RWPE2 (cell line): ENCODE data around the gene ZBTB32.

Experiments used
- ATAC-seq: fragments of 200-7000 bp; cut with Tn5 transposase; 3 replicates; pipeline ENCODE4 v1.9.1; 2021; ENCODE audit warnings: low read depth
- DNase-seq: peaks from one replicate; pipeline ENCODE4 v3.0.0-alpha.2; 2020; ENCODE audit warnings: low spot score
- H3K27ac ChIP-seq: fragments of 450-650 bp; 2 replicates; pipeline ENCODE4 v1.5.1; 2017; ENCODE audit warnings: mild to moderate bottlenecking; ENCODE audit not compliant: poor library complexity, severe bottlenecking
- H3K27me3 ChIP-seq: fragments of 250-450 bp; sonication (Bioruptor Pico); 2 replicates; pipeline ENCODE4 v1.5.1; 2021; ENCODE audit warnings: mild to moderate bottlenecking, moderate library complexity; ENCODE audit not compliant: insufficient read depth, poor library complexity, severe bottlenecking
- H3K36me3 ChIP-seq: fragments of 250-450 bp; sonication (Bioruptor Pico); 2 replicates; pipeline ENCODE4 v1.5.1; 2020; ENCODE audit warnings: low read depth, mild to moderate bottlenecking, moderate library complexity
- H3K4me1 ChIP-seq: fragments of 250-450 bp; sonication (Bioruptor Pico); 2 replicates; pipeline ENCODE4 v1.5.1; 2021; ENCODE audit warnings: mild to moderate bottlenecking, moderate library complexity; ENCODE audit not compliant: insufficient read depth, poor library complexity, severe bottlenecking
- H3K4me3 ChIP-seq: fragments of 250-450 bp; sonication (Bioruptor Pico); 2 replicates; pipeline ENCODE4 v1.5.1; 2021; ENCODE audit warnings: mild to moderate bottlenecking, moderate library complexity; ENCODE audit not compliant: severe bottlenecking
- H3K9me3 ChIP-seq: fragments of 250-450 bp; sonication (Bioruptor Pico); 2 replicates; pipeline ENCODE4 v1.5.1; 2021; ENCODE audit warnings: mild to moderate bottlenecking, moderate library complexity; ENCODE audit not compliant: severe bottlenecking
- CTCF ChIP-seq: fragments of 450-650 bp; IDR thresholded peaks from one replicate; pipeline ENCODE4 v1.5.1; 2017; ENCODE audit warnings: mild to moderate bottlenecking, moderate library complexity; ENCODE audit not compliant: poor library complexity, severe bottlenecking

The ZBTB32 gene

GRCh38 chr19:35756377-35757230, 52.2 kb downstream of the ZBTB32 start, which contains the start of gene HSPB6:
TSS of gene HSPB6 (minus strand) at chr19:35757029. CDS start at chr19:35757008, 21 bp downstream.
- H3K27me3 ChIP-seq, result no peaks in the 10 kb centered on the region
- ATAC-seq, result no peak
- H3K4me1 ChIP-seq, result no peaks in the 10 kb centered on the region
- peak; percentile 45 for DNase-seq
- no peak for TF ChIP-seq CTCF
- H3K27ac ChIP-seq, result peak within 1 kb of the TSS; percentile 71
- H3K4me3 ChIP-seq, result peak within 1 kb of the TSS; percentile 89
- peaks cover 28% of the 10 kb centered on the region for H3K36me3 ChIP-seq
- no peaks in the 10 kb centered on the region for H3K9me3 ChIP-seq

DNA sequence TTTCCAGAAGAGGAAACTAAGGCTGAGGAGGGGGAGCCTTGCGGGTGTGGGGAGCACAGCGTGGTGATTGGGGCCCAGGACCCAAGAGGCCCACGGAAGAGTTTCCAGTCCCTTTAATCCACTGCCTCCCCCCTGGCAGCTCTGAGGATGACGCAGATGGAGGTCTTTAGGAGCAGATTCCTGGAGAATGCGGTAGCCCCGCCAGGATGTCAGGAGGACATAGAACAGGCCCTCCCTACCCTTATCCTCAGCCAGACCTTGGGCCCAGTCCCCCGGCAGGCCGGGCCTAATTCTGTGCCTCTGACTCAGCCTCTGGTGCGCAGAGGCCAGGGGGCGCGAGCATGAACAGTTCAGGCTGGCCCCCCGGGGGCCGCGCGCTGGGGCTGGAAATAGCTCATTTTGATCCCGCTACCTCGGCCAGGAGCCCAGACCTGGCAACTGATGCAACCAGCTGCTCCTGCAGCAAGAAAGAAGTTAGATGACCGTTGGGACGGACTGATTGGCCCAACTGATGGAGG, 52.9 kb downstream of the ZBTB32 start:
- Histone ChIP-seq H3K36me3 (peaks cover 34% of the 10 kb centered on the region), H3K9me3 (no peaks in the 10 kb centered on the region), H3K27me3 (no peaks in the 10 kb centered on the region), H3K4me3 (peak overlapping the region; percentile 89), H3K4me1 (no peaks in the 10 kb centered on the region), H3K27ac (peak overlapping the region; percentile 71)
- peak; percentile 15 for ATAC-seq
- no peak for TF ChIP-seq CTCF
- peak; percentile 61 for DNase-seq

- DNase-seq (peak; percentile 98), ATAC-seq (peak; percentile 96)
- Histone ChIP-seq H3K4me1 (no peaks in the 10 kb centered on the region), H3K4me3 (peak within 1 kb of the TSS; percentile 89), H3K9me3 (no peaks in the 10 kb centered on the region), H3K27ac (peak within 1 kb of the TSS; percentile 71), H3K27me3 (no peaks in the 10 kb centered on the region), H3K36me3 (peaks cover 37% of the 10 kb centered on the region)
- no peak for TF ChIP-seq CTCF
These were observed 53.6 kb downstream of the ZBTB32 start, which contains the start of gene PROSER3 for GRCh38 chr19:35757749-35758608. TSS of gene PROSER3 (plus strand) at chr19:35758176. CDS start at chr19:35758216, 40 bp downstream.

DNA sequence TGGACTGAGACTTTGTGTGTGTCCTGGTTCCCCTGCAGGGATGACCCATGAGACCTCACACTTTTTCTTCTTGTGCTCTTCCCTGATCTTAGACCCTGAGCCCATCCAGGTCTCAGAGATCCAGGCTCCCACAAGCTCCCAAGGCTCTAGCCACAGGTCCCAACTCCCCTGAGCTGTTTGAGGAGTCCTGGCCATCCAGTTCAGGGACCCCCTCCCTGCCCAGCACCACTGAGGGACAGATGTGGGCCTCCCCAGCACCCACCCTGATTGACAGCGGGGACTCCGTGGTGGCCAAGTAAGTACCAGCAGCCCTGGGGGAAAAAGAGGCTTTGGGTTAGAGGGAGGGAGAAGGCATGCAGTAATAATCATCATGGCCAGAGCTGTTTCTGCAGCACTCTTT, 55.3 kb downstream of the ZBTB32 start:
- DNase-seq (no peak), ATAC-seq (no peak)
- Histone ChIP-seq H3K27ac (no peak overlapping the region), H3K4me3 (no peak overlapping the region), H3K27me3 (no peaks in the 10 kb centered on the region), H3K36me3 (peaks cover 46% of the 10 kb centered on the region), H3K4me1 (no peaks in the 10 kb centered on the region), H3K9me3 (no peaks in the 10 kb centered on the region)
- TF ChIP-seq CTCF, result no peak
